HFF-Myc (cell line): ENCODE results near the gene HOXB6.

ENCODE experiments used
- DNase-seq: peaks from one replicate; pipeline ENCODE4 v3.0.0-alpha.2; 2011; ENCODE audit warnings: low read depth; ENCODE audit errors: extremely low read depth
- H3K4me3 ChIP-seq: replicated peaks from 2 replicates; pipeline ENCODE4 v1.5.1; 2011; ENCODE audit warnings: low read depth, mild to moderate bottlenecking, control low read depth, low read length
- CTCF ChIP-seq: IDR thresholded peaks from 2 replicates; pipeline ENCODE4 v1.5.1; 2012; ENCODE audit warnings: mild to moderate bottlenecking, low read depth, low read length, control low read depth; ENCODE audit errors: missing control alignments

The HOXB6 gene

GRCh38 chr17:48628649-48629410 is 24.0 kb upstream of the HOXB6 start:
- no peak for DNase-seq
- H3K4me3 ChIP-seq, result no peak overlapping the region
- TF ChIP-seq CTCF, result no peak

- TF ChIP-seq CTCF, result no peak
- H3K4me3 ChIP-seq, result no peak overlapping the region
- DNase-seq, result no peak
These were observed 23.1 kb upstream of the HOXB6 start for GRCh38 chr17:48627623-48628521.

GRCh38 chr17:48627118-48627597 is 22.4 kb upstream of the HOXB6 start:
- H3K4me3 ChIP-seq, result no peak overlapping the region
- TF ChIP-seq CTCF, result no peak
- DNase-seq, result no peak

- no peak for TF ChIP-seq CTCF
- DNase-seq, result no peak
- no peak within 1 kb of the TSS for H3K4me3 ChIP-seq
These were observed 21.7 kb upstream of the HOXB6 start, which contains the start of gene HOXB9 for GRCh38 chr17:48626245-48627117. Gene HOXB9 (minus strand): TSS chr17:48626358. CDS start chr17:48626269, 89 bp downstream.

GRCh38 chr17:48625495-48626244 is 20.9 kb upstream of the HOXB6 start:
- no peak overlapping the region for H3K4me3 ChIP-seq
- no peak for TF ChIP-seq CTCF
- no peak for DNase-seq
